ENCODE measurements around the gene MINDY2.
"Not testable (repeated sequence)": the region's sequence is repeated elsewhere in the genome, so short reads cannot be mapped to it uniquely, and the experiment has no call there.

MINDY2 gene

DNA sequence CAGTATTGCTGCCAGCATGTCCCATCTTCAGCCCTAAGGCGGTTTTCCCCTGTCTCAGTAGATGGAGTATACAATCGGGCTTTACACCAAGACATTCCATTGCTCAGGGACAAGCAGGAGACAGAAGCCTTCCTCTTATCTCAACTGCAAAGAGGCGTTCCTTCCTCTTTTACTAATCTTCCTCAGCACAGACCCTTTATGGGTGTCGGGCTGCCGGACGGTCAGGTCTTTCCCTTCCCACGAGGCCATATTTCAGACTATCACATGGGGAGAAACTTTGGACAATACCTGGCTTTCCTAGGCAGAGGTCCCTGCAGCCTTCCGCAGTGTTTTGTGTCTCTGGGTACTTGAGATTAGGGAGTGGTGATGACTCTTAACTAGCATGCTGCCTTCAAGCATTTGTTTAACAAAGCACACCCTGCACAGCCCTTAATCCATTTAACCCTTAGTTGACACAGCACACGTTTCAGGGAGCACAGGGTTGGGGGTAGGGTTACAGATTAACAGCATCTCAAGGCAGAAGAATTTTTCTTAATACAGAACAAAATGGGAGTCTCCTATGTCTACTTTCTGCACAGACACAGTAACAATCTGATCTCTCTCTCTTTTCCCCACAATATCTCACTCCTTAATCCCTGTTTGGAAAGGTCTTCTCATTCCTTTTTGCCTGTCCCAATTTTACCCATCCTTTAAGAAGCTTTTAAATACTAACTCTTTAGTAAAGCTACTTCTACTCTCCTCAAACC lies 62.8 kb downstream of the MINDY2 start:
- DNase-seq = not testable (repeated sequence)

DNA sequence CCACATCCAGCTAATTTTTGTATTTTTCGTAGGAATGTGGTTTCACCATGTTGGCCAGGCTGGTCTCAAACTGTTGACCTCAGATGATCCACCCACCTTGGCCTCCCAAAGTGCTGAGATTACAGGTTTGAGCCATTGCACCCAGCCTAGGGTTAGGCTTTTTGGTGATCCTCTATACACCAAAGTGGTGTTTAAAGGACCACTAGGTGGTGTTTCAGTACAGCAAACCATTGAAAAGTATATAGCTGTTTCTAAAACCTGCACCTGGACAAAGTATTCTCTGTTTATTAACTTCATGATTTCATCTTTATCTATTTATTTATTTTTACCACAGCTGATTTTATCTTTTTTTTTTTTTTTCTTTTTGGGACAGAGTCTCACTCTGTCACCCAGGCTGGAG lies 68.4 kb downstream of the MINDY2 start:
- no peak for DNase-seq

GRCh38 chr15:58840048-58840447 lies 68.9 kb downstream of the MINDY2 start:
- DNase-seq = no peak

DNA sequence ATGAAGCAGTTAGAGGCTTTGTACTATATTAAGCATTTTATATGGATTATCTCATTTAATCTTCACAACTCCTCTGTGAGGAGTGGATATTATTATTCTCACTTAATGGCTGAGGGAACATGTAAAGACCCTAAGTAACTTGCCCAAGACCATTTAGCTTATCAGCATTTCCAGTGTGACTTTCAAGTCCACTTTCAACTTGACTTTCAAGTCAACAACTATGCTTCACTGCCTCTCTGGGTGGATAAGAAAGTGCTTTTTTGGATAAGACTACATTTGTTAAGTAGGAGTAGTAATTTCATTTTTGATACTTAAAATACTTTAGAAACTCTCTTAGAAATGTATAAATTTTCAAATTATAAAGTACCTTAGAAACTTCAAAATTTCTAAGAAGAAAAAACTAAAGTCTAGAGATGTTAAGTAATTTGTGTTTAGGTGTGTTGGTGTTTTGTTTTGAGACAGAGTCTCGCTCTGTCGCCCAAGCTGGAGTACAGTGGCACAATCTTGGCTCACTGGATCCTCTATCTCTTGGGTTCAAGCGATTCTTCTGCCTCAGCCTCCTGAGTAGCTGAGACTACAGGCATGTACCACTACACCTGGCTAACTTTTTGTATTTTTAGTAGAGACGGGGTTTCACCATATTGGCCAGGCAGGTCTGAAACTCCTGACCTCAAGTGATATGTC lies 71.8 kb downstream of the MINDY2 start:
- DNase-seq = no peak

- DNase-seq = not testable (repeated sequence)
These were observed 80.1 kb downstream of the MINDY2 start for GRCh38 chr15:58851205-58851604.

DNA sequence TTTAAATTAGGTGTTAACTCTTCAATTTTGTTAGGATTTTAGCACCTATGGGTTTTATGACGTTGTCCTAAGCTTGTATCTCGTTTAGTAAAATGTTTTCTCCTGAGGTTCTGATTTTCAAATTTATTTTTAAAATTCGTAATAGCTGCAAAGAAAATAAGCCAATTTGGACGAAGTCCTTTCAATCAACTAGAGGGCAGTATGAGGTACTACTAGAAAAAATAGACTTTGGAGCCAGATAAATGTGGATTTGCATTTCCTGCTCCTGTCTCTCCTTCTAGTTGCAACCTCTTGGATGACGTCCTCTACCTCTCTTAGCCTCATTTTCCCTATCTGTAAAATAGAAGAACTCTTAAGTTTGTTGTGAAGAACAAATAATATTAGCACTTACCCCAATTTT lies 81.2 kb downstream of the MINDY2 start:
- DNase-seq = no peak

- DNase-seq = no peak
These were observed 83.5 kb downstream of the MINDY2 start for GRCh38 chr15:58854593-58854992.

DNA sequence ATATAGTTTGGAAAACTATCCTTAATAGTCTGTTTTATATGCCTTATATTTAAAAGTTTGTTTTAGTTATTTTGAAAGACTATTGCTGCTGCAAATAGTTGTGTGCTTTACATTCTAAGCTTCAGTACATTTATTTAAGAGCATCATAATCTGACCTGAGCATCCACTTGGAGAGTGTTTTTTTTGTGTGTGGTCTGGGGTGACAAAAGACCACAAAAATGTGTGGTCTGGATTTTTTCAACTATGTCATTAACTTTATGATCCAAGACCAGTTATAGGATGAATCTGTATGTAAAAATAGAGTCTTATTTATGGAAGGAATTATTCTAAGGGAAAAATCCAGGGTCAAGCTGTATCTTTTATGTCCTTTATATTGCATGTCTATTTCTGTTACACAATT lies 85.0 kb downstream of the MINDY2 start:
- DNase-seq = no peak

- DNase-seq = not testable (repeated sequence)
These were observed 85.5 kb downstream of the MINDY2 start for GRCh38 chr15:58856621-58857020.

DNA sequence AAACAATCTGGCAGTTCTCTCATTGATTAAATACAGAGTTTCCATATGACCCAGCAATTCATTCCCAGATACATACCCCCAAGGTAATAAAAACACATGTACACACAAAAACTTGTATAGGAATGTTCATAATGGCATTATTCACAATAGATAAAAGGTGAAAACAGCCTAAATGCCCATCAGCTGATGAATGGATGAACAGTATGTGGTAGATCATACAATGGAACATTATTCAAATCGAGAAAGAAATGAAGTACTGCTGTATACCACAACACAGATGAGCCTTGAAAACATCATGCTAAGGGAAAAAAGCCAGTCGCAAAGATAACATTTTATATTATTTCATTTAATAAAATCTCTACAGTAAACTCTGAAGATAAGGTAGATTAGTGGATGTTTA lies 91.2 kb downstream of the MINDY2 start:
- no peak for DNase-seq

DNA sequence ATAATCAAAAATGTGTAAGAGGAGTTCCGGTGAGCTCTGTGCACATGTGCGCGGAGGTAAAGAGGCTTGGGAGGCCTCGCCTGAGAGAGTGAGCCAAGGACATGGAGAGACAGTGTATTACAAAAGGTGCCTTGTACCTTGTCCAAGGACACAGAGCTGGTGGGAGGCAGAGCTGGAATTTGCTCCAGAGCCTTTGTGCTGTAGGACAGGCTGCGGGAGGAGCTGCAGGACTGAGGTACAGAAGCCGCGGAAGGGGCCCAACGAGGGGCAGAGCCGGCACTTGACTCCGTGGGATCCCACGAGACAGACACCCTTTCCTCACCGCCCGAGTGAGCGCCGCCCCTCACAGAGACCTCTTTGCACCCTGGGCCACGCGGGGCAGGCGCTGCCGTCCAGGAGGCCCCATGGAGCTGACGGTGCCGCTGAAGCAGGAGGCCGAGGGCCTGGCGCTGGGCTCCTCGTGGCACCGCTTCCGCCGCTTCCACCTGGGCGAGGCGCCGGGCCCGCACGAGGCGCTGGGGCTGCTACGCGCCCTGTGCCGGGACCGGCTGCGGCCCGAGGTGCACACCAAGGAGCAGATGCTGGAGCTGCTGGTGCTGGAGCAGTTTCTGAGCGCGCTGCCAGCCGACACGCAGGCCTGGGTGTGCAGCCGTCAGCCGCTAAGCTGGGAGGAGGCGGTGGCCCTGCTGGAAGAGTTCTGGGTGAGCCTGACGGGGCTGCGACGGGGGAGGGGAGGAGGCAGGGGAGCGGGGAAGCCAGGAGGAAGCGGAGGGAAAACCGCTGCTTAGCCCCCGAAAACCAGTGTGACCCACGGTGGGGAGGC lies 93.7 kb downstream of the MINDY2 start:
- no peak for DNase-seq

GRCh38 chr15:58865425-58865880 lies 94.4 kb downstream of the MINDY2 start:
- no peak for DNase-seq

DNA sequence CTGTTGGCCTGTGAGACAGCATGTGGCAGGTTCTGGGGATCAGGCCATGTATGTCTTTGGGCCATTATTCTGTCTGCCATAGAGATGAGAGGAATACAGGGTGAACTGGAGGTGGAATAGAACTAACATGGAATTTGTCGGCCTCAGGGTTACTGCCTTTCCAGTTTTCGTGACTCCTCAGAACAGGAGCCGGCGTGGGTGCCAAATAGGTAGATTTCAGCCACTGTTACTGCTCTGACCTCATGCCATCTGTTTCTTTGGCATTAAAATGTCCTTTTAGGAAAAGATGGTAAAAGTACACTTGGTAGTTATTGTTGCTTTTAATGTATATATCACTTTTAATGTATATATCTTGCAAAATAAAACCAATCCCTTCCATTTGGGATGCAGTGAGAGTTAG lies 96.8 kb downstream of the MINDY2 start:
- no peak for DNase-seq

GRCh38 chr15:58870451-58870850 lies 99.3 kb downstream of the MINDY2 start:
- DNase-seq = no peak

GRCh38 chr15:58873267-58873666 lies 102.2 kb downstream of the MINDY2 start:
- no peak for DNase-seq

DNA sequence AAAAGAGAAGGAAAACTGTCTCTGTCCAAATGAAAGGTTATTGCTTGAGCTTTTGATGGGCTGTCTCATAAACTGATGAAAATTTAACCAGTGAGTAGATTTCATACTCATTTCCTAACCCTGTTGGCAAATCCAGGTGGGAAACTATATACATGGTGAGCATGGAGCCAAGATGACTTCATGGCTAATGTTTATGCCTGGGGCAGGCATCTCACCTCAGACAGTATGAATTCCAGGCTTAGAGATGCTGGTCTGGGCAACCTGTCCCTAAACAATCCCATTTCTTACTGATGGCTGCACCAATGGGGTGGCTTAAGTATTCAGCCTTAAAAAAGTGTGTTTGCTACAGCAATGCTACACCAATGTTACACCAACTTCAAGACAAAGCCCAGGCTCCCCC lies 104.2 kb downstream of the MINDY2 start:
- no peak for DNase-seq

DNA sequence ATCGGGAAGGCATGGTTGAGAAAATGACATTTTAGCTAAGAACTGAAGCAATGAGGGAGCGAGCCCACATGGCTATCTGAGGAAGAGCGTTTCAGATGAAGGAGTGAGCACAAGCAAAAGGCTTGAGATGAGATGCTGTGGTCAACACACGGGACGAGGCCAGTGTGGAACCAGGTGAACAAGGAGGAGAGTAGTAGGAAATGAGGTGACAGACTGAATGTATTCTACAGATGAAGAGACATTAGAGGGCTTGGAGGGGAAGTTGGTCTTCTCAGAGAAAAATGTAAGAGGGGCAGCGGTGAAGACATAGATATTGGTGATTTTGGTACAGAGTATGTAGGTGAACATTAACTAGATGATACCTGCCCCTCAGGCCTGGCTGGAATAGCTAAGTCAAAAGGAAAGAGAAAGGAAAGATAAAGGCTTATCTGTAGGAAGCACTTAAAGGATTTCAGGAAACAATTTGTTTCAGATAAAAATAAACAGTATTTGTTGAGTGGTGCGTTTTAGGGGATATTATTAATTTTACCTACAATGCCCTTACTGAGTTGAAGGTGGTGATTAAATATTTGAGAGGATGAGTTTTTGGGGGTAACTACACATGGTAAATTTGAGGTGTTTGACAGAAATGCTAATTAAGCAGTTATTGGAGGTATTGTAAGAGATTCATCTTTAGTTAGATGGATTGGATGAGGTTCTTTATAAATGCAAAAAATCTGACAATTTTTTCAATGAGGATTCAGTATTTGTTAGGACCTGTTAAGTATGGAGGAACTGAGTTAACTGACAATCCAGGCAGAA lies 105.4 kb downstream of the MINDY2 start:
- DNase-seq = no peak

- no peak for DNase-seq
These were observed 107.1 kb downstream of the MINDY2 start for GRCh38 chr15:58877999-58878825.

- no peak for DNase-seq
These were observed 109.2 kb downstream of the MINDY2 start for GRCh38 chr15:58880320-58880719.

DNA sequence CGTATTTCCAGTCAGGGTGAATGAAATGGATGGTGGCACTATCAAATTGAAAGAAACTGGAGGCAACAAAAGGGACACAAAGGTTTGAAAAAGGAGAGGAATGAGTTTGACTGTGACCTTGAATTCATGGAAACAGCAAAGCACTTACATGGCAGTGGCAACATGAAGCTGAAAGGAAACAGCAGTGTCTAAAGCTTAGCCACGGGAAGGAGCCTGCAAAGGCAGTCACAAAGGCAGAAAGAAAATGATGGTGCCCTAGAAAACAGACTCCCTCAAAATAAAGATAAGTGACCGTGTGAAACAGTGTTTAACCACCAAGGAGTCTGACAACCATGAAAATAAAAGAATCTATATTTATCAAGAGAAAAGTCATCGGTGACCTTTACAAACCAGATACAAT lies 111.1 kb downstream of the MINDY2 start:
- no peak for DNase-seq

DNA sequence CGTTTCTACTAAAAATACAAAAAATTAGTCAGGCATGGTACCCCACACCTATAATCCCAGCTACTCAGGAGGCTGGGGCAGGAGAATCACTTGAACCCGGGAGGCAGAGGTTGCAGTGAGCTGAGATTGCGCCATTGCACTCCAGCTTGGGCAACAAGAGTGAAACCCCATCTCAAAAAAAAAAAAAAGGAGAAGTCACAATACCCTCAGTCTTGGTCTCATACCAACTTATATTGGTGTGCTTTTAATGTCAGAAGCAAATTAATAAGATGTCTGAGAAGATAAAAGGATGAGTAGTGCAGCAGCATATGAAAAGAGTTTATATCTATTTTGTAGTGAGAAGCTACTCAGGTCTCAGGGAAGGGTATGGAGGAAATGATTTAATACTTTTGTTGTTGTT lies 112.8 kb downstream of the MINDY2 start:
- DNase-seq = not testable (repeated sequence)

DNA sequence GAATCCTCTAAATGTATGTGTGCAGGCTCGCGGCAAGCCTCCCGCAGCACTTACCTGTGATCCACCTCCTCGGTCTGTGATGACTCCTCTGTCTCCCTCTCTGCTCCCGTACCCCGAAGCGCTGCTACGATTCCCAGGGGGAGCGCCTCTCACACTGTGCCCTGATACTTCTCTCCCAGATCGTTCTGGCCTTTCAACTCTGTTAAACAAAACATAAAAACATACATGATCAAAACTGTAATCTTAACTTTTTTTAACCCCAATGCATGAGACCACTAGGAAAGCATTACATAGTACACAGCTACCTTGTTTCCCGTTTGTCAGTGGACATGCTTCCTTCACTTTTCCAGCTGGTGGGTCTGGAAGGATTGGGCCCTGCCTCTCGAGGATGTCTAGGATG lies 115.8 kb downstream of the MINDY2 start:
- no peak for DNase-seq

All from NCI-H1092 treated with DMSO at 0.1 percent for 48 hours (cell line).